Activated CD4-positive, alpha-beta T cell treated with anti-CD3 and anti-CD28 coated beads, Interleukin-2, amount 50 U/mL, for 16 hours (primary cell): ENCODE measurements around the gene ARPC4.

Experiments
- DNase-seq: peaks from one replicate; pipeline ENCODE4 v3.0.0-alpha.2; 2020

Gene ARPC4

DNA sequence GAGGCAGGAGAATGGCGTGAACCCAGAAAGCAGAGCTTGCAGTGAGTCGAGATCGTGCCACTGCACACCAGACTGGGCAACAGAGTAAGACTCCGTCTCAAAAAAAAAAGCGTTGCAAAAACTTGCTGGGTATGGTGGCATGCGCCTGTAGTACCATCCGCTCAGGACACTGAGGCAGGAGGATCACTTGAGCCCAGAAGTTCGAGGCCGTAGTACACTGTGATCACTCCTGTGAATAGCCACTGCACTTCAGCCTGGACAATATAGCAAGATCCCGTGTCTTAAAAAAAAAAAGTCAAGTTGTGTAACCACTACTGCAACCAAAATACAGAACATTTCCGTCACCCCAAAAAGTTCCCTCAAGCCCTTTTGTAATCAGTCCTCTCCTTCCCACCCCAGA lies 1.5 kb downstream of the ARPC4 start:
- no peak for DNase-seq

DNA sequence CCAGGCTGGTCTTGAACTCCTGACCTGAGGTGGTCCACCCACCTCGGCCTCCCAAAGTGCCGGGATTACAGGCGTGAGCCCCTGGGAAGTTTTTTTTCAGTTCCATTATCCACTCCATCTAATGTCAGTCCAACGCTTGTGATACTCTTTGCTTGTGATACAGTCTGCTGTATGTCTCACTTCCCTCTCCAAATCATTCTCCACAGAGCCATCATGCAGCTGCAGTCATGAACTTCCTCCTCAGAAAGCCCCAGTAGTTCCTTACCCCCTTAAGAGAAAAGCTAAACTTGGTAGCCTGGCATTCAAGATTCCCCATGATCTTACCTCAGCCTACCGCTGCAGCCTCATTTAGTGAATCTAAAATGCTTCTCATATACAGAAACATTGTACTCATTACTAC lies 2.3 kb downstream of the ARPC4 start:
- no peak for DNase-seq

DNA sequence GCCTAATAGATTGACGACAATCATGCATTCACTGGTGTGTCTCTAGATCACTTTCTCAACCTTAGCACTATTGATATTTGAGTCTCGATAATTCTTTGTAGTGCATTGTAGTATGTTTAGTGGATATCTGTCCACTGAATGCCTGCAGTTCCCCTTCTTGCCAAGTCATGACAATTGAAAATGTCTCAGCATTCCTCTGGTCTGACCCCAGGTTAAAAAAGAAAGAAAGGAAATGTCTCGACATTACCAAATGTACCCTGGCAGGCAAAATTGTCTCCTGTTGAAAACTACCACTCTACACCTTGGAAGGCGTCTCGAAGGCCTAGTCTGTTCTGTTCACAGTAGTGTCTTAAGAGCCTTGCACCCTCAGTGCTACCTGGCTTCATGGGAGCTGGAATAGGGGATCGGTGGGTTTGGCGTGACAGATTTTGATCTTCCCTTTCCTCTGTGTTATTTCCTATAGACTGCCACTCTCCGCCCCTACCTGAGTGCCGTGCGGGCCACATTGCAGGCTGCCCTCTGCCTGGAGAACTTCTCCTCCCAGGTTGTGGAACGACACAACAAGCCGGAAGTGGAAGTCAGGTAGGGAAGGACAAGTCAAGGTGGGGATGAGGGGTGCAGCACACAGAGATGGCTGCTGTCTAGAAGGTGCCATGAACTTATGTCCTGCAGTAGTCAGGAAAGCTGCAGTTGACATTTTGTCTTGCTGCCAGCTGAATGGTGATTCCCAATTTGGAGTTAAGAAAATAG lies 4.5 kb downstream of the ARPC4 start:
- no peak for DNase-seq

DNA sequence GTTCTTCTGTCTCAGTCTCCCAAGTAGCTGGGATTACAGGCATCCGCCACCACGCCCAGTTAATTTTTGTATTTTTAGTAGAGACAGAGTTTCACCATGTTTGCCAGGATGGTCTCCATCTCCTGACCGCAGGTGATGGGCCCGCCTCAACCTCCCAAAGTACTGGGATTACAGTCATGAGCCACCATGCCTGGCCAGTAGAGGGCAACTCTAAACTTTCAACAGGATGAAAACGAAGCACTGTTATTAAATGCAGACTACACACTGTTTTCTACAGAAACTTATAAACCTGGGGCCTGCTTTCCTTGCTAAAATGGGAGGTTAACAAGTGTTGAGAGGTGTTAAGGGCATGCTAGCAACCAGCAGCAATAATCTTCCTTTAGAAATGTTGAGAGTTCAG lies 7.6 kb downstream of the ARPC4 start:
- no peak for DNase-seq

DNA sequence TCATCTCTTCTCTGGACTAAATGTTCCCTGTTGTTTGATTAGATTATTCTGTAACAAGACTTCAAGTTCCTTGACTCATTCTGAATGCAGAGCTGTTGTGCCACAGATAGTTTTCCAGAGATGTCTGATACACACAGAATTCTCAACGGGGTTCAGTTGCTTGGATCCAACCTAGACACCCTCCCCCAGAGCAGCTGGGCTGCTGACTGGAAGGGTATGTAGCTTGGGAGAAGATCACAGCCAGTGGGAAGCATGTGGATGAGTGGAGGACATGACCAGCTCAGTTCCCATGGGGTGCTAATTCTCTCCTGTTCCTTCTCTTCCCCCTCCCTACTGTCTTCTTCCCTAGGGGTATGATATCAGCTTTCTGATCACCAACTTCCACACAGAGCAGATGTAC lies 10.6 kb downstream of the ARPC4 start:
- DNase-seq: no peak

DNA sequence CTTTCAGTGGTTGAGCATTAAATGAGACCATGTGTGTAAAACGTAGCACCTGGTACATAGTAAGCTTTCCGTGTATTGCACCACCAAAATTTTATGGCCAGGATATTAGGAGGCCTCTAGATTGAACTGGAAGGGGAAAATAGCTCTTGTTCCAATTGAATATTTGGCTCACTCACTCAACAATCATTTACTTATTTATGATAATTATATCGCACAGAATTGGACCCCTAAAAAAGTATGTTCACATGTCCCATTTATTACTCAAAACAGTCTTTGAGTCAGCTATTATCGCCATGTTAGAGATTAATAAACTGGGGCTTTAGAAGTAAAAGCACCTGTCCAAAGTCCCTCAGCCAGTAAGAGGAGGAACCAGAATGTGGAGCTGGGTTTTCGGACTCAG lies 12.1 kb downstream of the ARPC4 start:
- no peak for DNase-seq

DNA sequence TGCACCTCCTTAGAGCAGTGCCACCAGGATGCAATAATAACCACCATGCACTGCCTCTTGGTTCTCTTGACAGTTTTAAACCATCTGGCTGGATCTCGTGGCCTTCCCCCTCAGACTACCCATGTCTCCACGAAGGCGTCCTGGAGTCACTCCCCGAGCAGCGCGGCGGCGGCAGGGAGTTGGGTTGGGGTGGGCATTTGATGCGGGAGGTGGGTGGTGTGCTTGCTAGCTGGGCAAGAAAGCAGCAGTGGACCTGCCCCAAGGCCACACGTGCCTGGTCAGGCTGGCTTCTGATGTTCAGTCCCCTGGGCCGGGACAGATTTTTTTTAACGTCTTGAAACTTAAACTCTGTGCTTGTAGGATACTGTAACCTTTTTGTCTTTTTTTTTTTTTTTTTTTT lies 13.3 kb downstream of the ARPC4 start:
- DNase-seq: no peak

DNA sequence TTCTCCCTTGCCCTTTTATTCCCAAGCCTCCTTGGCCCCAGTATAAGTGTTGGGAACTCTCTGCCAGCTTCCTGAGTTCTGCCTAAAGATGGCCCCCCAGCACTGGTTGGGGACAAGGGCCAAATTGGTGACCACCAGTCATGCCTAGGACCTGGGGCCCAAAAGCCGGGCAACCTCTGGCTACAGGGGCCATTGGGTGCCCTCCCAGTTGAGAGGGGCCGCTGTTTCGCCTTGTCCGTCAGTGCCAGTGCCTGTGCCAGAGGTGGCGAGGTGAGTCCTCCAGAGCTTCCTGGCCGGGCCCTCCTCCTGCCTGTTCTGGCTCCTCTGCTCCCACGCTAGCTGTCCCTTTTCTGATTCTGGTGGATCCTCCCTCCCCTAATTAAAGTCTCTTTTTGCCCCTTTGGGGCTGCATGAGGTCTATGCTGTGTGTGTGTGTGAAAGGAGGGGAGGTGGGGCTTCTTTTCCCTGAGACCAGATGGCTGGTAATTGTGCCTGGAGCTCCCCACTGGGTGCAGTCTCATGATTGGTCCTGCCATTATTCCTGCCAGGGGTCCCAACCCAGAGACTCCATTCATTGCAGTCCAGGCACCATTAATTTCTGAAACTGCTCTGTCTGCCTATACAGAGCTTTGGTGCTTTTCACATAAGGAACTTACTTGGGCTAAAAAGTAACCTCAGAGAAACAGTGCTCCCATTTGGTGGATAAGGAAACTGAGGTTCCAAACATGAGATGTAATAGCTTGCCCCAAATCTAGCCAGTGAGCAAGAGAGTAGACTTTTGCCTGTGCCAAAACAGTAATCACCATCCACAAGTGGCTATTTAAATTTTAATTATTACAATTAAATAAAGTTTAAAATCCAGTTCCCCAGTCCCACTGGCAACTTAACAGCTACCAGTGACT lies 14.1 kb downstream of the ARPC4 start:
- DNase-seq: no peak

DNA sequence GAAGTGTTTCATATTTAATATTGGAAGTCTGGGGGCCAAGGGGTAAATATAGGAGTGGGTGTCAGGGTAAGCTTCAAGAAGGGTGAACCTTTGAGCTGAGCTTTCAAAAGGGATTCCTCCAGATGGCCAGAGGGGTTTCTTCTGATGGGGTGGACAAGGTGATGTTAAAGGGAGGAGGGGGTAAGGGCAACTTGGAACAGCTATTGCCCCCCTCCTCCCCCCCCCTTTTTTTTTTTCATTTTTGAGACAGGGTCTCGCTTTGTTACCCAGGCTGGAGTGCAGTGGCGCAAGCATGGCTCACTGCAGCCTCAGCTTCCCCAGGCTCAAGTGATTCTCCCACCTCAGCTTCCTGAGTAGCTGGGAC lies 15.1 kb downstream of the ARPC4 start:
- DNase-seq: no peak

DNA sequence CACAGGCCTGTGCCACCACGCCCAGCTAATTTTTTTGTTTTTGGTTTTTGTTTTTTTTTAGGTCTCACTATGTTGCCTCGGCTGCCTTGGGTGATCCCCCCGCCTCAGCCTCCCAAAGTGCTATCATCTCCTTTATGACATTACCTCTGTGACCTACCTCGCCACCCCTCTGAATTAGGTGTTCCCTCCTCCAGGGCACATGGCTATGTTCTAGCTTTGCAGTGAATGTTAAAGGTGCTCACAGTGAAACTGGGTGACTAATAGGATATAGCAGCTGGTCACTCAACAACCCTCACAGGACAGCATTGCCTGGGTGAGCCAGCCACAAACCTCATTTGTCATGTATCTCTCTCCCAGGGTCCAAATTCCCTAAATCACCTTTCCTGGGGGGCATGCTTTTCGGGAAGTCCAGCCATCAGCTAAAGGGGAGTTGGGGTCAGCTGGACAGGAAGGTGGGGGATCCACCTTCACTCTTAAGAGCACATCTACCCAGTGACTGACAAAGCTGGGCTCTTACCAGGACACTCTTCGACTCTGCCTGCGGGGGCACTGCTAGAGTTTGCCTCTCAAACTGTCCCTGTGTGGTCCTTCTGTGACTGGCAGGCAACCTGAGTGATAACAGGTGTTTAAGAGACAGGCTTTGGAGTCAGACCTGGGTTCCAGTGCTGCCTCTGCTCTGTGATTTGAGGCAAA lies 15.6 kb downstream of the ARPC4 start:
- peak; percentile 66 for DNase-seq

DNA sequence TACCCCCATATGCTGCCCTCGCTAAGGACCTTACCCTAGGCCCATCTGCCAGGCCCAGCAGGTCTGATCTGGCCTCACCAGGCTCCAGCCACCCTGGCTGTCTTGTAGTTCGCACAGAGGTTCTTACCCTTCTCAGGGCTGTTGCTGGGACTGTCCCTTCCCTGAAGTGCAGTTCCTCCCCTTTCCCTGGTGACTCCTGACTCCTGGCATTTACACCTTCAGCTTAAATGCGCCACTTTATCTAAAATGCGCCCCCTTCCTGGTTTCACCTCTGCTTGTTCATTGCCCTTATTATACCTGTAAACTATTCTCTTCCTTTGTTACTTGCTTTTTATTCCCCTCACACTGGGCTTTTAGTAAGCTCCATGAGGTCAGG lies 16.3 kb downstream of the ARPC4 start:
- DNase-seq: no peak

DNA sequence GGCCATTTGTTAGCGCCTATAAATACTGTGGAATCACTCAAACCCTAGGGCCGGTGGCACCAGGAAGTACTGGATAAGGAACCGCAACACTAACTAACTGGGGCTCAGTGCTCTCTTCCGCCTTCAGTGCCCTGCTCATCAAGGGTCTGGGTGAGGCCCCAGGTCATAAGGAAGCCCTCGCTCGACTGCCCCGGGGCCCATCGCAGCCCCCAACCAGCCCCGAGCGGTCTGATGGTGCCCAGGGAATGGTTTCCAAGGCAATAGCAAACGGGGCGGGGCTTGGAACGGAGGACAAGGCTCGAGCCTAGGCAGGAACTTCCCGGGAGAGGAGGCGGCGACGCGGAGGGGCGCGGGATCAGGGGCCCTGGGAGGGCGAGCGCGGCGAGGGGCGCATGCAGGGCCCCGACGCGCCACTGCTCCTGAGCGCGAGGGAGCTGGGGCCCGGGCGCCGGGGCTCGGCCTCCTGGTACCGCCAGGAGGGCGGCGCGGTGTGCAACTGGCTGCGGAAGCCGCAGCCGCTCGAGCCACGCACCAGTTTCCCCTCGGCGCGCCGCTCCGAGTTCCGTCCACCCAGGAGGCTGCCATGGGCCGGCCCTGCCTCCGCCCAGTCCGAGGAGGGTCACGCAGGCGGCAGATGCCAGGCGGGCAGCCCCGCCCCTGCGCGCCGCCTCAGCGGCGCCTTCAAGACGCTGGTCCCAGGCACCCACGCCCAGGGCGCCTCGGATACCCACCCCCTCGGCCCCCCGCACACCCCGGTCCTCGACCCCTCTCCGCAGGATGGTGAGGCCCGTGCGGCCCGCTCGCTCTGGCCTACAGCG lies 16.9 kb downstream of the ARPC4 start, which contains the start of gene TTLL3:
Gene TTLL3, plus strand, starts transcription at position 648 of the 818 bp plus-strand sequence. CDS start 400 bp downstream, outside the sequence.
- DNase-seq: peak; percentile 44

DNA sequence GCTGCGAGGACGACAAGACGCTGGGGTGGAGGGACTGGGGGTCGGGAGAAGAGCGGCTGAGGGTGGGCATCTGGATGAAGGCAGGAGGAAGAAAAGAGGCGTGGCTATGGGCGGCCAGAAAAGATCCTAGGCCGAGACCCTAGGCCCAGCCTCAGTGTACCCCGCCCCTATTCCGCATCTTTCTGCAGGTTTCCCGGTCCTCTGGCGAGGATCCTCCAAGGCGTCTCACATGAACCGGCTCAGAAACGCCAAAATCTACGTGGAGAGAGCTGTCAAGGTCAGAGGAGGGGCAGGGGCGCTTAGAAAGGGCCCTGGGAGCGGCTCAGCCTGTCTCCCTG lies 17.5 kb downstream of the ARPC4 start:
- DNase-seq: no peak

DNA sequence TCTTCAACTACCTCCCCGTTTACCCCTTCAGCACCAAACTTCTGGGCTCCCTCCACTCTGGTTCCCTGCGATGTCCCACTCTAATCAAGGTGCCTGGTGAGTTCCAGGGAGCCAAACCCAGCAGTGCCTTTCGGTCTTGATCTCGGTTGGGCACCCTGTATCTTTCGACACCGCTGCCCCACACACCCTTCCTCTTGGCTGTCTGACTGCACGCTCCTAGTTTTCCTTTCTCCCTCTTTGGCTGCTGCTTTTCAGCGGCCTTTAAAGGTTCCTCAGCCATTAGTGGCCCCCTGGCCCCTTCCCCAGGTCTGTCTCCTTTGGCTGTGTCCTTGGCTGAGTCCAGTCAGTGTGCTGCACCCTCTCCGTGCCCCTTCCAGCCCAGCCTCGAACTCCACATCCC lies 18.0 kb downstream of the ARPC4 start:
- no peak for DNase-seq

DNA sequence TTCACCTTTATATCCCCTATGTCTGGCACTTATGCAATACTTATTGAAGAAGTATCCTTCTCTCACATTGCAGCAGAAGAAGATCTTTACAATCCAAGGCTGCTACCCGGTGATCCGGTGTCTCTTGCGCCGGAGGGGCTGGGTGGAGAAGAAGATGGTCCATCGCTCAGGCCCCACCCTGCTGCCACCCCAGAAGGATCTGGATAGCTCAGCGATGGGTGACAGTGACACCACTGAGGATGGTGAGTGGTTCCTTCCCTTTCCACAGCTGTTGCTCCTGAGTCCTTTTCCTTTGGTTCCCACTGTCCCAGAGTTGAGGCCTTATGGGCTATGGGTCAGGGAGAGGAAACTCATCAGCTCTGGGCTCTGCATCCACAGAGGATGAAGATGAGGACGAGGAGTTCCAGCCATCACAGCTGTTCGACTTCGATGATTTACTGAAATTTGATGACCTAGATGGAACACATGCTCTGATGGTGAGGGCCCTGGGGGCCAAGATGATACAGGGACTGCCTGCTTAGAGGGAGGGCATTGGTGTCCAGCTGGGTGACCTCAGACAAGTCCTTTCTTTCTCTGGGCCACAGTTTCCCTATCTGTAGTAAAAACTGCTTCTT lies 20.1 kb downstream of the ARPC4 start:
- DNase-seq: no peak

DNA sequence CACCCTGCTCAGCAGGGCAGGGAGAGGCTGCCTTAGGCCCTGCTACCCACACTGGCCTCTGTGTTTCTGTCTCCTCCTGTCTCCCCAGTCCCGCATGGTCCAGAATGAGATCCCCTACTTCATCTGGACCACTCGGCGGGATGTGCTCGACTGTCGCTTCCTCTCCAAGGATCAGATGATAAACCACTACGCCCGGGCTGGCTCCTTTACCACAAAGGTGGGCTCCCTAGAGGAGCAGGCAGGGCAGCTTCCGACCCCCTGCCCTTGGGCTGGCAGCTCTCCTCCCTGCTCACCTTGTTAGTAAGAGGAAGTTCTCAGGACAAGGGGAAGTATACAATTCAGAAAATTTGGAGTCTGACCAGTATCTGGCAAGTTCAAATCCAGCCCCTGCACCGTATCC lies 23.1 kb downstream of the ARPC4 start:
- no peak for DNase-seq

DNA sequence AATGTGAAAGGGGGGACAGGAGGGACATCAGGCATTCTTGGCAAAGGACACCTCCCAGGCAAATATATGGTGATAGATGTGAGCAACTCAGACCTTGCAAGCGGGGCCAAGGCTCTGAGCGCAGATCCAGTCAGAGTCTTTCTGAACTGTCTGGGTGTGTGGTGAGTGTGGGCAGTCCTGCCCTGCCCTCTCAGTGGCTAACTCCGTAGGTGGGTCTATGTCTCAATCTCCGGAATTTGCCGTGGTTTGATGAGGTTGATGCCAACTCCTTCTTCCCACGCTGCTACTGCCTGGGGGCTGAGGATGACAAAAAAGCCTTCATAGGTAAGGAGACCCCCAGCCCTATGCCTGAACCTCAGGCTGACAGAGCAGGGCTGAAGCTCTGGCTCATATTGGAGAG lies 24.6 kb downstream of the ARPC4 start:
- DNase-seq: no peak

DNA sequence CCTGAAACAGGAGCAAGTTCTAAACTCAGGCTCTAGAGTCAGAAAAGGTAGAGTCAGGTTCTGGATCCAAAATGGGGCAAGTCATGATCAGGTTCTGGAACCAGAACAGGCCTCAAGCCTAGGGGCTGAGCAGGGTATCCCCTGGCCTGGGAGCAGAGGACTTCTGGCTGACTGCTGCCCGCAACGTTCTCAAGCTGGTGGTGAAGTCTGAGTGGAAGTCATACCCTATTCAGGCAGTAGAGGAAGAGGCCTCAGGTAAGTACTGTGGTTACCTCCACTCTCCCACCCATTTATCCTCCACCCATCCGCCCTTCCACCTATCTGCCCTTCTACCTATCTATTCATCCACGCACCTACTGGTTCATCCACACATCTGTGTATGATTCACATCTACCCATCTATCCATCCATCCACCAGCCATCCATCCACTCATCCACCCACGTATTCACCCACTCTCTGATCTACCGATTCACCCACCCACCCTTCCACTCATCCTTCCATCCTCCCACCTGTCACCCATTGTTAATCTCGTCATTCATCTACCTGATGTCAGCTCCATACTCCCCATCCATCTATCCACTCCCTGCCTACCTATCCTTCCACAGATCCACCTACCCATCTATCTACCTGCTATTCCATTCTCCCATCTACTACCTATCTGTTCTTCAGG lies 25.9 kb downstream of the ARPC4 start:
- DNase-seq: no peak

DNA sequence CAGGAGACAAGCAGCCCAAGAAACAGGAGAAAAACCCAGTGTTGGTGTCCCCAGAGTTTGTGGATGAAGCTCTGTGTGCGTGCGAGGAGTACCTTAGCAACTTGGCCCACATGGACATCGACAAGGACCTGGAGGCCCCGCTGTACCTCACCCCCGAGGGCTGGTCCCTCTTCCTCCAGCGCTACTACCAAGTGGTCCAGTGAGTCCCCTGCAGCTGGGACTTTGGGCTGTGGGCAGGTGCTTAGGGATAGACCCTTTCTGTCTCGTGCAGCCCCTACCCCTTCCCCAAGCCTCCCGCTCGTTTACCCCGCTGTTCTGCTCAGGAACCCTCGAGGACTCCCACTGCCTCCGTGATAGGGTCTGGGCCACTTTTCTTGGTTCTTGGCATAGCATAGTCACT lies 27.7 kb downstream of the ARPC4 start:
- no peak for DNase-seq

DNA sequence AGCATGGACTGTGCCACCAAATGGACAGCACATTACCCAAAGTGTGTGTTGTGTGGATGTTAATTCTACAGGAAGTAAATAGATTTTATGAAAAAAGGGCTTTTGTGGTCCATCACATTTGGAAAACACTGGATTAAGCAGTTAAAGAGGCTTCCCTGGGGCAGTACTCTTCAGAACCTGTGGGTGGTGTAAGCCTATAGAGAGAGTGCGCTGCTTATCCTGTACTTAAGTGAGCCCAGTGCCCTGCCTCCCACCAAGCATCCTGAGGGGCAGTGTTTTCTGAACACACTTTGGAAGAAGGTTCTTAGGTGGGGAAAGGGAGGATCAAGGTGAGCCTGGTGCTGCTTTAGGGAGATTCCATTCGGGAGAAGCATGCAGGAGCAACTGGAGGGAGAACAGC lies 28.1 kb downstream of the ARPC4 start:
- DNase-seq: no peak

DNA sequence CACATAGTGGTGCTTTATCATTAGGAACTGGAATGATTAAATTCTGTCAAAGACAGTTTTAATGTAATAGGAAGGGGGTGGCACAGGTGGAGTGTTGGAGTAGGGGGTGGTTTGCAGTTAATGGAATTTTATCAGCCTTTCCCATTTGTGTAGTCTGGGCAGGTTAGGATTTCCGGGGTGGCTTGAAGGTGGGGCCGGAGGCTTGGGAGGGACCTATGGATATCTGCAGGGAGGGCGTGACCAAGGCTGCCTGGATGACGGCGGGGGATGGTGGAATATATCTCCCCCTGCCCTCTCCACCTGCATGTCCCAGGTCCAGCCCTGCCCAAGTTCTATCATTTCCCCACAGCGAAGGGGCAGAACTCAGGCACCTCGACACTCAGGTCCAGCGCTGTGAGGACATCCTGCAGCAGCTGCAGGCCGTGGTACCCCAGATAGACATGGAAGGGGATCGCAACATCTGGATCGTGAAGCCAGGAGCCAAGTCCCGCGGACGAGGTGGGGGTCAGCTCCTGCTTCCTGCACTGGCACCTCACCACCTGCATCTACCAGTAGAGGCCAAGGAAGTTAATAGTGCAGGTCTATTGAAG lies 32.7 kb downstream of the ARPC4 start:
- no peak for DNase-seq
